Glomerular visceral epithelial cell (primary cell): ENCODE results near the gene DPH7.
"Not testable (repeated sequence)": the region's sequence is repeated elsewhere in the genome, so short reads cannot be mapped to it uniquely, and the experiment has no call there.

Experiments
- DNase-seq: peaks from one replicate; pipeline ENCODE4 v3.0.0-alpha.2; 2016; ENCODE audit errors: extremely low spot score

DPH7 gene

DNA sequence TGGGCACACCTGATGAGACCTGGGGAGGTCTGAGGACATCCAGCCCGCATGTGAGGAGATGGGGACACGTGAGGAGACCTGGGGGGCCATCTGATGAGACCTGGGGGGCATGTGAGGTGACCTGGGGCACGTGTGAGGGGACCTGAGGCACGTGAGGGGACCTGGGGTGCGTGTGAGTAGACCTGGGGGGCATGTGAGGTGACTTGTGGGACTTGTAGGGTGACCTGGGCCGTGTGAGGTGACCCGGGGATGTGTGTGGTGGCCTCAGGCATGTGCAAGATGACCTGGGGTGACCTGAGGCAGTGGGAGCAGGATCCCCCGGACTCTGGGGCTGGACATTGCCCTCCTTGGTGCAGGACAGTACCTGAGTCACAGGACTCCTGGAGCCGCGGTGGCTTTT, 59.2 kb downstream of the DPH7 start:
- no peak for DNase-seq

DNA sequence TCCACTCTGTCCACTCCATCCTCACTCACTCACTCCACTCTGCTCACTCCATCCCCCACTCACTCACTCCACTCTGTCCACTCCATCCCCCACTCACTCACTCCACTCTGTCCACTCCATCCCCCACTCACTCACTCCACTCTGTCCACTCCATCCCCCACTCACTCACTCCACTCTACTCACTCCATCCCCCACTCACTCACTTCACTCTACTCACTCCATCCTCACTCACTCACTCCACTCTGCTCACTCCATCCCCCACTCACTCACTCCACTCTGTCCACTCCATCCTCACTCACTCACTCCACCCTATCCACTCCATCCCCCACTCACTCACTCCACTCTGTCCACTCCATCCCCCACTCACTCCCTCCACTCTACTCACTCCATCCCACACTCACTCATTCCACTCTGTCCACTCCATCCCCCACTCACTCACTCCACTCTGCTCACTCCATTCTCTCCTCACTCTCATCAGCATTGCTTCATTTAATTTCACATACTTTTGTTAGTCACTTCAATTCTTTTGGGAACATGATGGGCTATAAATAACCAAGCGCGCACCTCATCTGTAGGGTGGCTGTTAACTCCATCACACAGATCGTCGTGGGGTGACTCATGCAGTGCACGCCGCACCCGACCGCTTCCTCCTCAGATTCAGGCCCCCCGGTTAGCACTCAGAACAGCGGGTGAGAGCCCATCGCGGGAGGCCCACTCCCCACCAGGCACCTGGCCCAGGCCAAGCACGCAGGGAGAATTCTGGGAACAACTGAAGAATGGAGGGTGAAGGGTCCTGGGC, 59.9 kb downstream of the DPH7 start:
- not testable (repeated sequence) for DNase-seq

DNA sequence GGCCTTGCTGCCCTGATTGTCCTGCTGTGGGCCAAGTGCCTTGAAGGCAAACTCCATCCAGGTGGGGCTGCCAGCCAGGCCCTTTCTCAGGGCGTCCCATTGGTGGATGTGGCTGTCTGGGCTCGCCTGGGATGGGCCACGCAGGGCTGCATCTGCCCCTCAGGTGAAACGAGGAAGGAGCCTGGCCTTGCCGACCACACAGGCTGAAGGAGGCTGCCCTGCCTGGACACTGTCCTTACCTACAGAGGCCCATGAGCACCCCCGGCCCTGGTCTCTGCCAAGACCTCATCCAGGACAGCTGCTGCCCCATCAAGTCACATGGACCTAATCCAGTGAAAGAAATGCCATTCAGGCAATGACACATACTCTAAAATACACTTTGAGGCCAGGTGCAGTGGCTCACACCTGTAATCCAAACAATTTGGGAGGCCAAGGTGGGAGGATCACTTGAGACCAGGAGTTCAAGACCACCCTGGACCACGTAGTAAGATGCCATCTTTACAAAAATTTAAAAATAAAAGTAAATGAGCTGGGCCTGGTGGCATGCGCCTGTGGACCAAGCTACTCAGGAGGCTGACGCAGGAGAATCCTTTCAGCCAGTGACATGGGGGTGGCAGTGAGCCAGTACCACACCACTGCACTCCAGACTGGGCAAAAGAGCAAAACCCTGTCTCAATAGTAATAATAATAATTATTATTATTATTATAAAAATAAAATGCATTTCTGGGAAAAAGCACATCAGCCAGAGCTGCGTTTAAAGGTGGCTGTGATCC, 62.4 kb downstream of the DPH7 start:
- no peak for DNase-seq

DNA sequence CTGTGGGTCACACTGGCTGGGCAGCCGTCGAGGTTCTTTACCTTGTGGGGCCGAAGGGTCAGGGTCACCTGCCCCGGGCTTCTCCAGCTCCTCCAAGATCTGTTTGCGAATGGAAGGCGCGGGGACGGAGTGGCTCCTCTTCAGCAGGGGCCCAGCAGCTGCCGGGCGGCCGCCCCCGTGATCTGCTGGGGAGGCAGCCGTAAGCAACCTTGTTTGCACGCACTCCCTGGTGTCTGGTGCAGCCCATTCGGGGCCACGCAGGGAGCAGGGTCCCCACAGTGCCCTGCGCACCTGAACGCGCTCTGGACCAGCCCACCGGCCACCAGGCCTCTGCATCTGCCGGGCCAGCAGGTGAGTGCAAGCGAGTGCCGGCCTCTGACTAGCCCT, 63.4 kb downstream of the DPH7 start:
- DNase-seq, result no peak

DNA sequence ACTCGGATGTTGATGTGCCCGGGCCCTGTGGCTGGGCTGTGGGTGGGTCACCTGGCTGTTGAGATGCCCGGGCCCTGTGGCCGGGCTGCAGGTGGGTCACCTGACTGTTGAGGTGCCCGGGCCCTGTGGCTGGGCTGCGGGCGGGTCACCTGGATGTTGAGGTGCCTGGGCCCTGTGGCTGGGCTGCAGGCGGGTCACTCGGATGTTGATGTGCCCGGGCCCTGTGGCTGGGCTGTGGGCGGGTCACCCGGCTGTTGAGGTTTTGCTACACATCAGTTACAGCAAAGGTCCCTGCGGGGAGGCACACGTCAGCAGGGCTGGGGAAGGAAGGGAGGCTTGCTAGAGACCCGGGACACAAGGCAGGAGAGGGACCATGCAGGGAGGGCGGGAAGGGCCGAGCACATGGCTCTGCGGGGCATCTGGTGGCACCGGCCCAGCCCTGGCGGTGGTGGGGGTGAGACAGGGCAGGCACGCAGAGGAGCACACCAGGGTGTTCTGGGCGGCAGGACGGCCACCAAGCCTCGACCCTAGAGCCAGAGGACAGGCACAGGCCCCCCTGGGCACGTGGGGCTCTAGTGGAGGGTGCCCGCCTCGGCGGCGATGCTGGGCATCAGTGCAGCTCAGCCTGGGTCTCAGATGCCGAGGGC, 63.9 kb downstream of the DPH7 start:
- no peak for DNase-seq

DNA sequence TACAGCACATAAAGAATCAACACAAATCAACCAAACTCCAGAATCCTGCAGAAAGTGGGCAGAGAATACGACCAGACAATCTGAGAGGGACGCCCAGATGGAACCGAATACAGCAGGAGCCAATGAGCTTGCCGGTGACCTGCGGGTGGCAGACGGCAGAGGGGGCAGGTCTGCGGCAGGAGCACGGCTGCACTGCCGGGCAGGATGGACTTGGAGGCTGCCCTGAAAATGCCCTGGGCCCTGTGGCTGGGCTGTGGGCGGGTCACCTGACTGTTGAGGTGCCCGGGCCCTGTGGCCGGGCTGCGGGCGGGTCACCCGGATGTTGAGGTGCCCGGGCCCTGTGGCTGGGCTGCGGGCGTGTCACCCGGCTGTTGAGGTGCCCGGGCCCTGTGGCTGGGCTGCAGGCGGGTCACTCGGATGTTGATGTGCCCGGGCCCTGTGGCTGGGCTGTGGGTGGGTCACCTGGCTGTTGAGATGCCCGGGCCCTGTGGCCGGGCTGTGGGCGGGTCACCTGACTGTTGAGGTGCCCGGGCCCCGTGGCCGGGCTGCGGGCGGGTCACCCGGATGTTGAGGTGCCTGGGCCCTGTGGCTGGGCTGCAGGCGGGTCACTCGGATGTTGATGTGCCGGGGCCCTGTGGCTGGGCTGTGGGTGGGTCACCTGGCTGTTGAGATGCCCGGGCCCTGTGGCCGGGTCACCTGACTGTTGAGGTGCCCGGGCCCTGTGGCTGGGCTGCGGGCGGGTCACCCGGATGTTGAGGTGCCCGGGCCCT, 64.7 kb downstream of the DPH7 start:
- not testable (repeated sequence) for DNase-seq

DNA sequence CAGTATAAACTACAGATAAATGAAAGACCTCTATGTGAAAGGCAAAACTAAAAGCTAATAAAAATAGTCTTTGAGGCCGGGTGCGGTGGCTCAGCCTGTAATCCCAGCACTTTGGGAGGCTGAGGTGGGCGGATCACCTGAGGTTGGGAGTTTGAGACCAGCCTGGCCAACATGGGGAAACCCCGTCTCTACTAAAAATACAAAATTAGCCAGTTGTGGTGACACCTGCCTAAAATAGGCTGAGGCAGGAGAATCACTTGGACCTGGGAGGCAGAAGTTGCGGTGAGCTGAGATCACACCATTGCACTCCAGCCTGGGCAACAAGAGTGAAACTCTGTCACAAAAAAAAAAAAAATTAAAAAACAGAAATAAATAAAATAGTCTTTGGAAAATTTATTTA, 65.6 kb downstream of the DPH7 start:
- DNase-seq, result not testable (repeated sequence)

DNA sequence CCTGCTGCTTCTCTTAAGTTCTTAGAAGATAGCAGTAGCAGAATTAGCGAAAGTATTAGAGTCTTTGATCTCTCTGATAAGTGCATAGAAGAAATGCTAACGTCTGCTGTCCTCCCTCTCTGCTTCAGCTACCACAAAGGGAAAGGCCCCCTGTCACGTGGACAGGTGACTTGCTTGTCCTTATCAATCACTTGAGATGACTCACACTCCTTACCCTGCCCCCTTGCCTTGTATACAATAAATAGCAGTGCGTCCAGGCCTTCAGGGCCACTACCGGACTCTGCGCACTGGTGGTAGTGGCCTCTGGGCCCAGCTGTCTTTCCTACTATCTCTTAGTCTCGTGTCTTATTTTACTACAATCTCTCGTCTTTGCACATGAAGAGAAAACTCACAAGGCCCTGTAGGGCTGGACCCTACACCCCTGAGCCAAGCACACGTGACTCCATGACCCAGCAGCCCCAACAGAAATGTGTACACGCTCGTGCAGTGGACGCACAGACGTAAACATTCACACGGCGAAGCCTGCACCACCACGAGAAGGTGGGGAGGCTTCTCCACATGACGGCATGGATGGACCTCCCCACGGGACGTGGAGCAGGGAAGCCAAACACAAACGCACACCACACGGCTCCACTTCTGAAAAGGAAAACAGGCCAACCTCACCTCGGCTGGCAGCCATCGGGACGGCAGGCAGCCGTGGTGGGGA, 66.8 kb downstream of the DPH7 start:
- no peak for DNase-seq

DNA sequence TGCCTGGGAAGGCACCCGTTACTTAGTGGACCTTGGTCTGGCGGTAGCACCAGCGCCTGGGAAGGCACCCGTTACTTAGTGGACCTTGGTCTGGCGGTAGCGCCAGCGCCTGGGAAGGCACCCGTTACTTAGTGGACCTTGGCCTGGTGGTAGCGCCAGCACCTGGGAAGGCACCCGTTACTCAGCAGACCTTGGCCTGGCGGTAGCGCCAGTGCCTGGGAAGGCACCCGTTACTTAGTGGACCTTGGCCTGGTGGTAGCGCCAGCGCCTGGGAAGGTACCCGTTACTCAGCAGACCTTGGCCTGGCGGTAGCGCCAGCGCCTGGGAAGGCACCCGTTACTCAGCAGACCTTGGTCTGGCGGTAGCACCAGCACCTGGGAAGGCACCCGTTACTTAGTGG, 67.6 kb downstream of the DPH7 start:
- DNase-seq, result not testable (repeated sequence)

DNA sequence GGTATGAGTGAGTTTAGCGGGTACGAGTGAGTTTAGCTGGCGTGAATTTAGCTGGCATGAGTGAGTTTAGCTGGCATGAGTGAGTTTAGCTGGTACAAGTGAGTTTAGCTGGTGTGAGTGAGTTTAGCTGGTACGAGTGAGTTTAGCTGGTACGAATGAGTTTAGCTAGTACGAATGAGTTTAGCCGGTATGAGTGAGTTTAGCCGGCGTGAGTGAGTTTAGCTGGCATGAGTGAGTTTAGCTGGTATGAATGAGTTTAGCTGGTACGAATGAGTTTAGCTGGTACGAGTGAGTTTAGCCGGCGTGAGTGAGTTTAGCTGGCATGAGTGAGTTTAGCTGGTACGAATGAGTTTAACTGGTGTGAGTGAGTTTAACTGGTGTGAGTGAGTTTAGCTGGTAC, 69.5 kb downstream of the DPH7 start:
- DNase-seq, result no peak

DNA sequence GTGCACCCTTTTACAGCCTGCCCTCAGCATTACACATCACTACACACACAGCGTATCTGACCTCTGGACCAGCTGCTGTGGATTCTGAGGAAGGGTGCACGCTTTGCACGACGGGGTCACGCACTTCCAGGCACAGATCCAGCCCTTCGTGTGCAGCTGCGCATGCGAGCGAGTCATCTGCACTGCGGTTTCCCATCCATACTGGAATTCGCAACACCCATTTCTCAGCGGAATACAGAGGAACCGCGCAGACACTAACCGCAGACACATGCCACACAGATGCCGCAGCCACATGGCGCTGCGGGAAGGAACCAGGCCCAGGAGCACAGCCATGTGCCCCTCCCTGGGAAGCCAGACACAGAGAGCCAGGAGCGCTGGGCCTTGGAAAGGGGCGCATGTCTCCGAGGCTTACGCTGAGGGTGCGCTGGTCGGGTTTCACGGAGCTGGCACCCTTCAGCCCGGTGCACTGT, 72.0 kb downstream of the DPH7 start:
- no peak for DNase-seq

DNA sequence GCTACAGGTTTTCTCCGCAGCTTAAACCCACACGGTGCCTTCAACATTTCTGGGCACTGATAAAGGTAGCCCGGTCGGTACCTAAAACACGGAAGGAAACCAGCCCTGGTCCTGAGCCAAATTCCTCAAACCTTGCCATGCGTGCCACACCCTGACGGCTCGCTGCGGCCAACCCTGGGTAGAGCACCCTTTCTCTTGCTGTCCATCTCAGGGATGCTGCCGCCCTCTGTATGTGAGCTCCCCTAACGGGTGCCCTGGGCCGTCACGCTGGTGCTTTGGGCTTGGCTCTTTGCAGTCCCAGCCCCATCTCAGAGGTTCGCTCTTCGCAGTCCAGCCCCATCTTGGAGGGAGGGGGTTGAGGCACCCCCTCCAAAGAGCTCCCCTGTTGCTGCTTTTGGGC, 72.5 kb downstream of the DPH7 start:
- DNase-seq, result peak; percentile 13

DNA sequence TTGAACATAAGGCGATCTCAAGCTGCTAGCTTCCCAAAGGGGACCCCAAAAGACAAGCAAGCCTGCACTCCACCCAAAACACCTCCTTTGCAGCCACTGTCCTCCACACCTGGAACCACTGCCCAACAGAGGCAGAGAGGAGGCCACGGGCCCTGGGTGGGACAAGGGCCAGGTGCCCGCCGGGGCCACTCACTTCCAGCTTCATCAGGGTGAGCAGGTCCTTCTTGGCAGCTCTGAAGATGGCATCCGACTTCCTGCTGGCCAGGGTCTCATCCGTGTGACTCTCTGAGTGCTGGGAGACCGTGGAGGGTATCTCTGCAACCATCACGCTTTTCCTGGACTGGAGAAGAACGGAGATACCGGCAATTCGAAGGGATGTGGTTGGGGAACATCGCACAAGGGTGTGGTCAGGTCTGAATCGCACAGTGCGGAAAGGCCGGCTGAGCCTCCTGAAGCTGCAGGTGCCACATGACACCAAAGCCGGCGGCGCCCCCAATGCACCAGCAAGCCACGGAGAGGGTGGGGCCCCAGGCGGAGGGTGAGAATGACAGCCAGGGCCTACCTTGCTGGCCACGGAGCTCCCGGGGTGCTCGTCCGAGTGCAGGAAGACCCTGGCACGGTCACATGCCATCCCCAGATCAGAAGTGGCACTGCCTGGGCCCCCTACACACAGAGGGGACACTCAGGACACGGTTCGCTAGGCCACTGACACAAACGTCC, 73.1 kb downstream of the DPH7 start:
- DNase-seq, result no peak
